Stimulated activated CD4-positive, alpha-beta T cell treated with anti-CD3 and anti-CD28 coated beads, TNF-alpha, amount 100 ng/mL, for 4 hours (primary cell): Measurements from ENCODE around the gene MINDY2.

Experiments used
- DNase-seq, 3 experiments: peaks; one replicate each; pipeline ENCODE4 v3.0.0-alpha.2; 2020; ENCODE audit warnings: low read depth in 3 of 3

MINDY2 gene, protein sequence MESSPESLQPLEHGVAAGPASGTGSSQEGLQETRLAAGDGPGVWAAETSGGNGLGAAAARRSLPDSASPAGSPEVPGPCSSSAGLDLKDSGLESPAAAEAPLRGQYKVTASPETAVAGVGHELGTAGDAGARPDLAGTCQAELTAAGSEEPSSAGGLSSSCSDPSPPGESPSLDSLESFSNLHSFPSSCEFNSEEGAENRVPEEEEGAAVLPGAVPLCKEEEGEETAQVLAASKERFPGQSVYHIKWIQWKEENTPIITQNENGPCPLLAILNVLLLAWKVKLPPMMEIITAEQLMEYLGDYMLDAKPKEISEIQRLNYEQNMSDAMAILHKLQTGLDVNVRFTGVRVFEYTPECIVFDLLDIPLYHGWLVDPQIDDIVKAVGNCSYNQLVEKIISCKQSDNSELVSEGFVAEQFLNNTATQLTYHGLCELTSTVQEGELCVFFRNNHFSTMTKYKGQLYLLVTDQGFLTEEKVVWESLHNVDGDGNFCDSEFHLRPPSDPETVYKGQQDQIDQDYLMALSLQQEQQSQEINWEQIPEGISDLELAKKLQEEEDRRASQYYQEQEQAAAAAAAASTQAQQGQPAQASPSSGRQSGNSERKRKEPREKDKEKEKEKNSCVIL

DNA sequence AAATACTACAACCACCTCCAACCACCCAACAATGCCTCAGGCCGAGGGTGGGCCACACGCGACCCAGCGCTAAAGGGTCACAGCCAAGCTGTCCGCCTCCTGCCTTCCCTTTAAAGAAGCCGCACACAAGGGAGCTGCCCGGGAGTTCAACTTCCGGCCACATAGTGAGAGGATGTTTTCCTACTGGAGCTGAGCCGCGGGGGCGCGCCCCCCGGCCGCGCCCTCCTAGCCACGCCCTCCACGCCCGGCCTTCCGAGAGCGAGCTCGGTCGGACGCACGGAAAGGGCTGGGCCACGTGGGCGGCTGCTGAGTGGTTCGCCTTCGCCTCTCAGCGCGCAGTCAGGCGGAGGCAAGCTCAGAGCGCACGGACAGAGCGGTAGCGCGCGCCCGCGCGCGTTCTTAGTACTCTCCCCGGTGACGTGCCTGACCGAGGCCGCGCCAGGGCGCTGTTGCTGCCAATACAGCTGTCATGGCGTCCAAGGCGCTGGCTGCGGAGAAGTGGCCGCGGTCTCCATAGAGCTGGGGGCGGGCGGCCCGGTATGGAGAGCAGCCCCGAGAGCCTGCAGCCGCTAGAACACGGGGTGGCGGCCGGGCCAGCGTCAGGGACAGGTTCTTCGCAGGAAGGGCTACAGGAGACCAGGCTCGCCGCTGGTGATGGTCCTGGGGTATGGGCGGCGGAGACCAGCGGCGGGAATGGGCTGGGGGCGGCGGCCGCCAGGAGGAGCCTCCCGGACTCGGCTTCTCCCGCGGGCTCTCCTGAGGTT, at the start of gene MINDY2:
Gene MINDY2 (plus strand): TSS at position 446 of the 764 bp plus-strand sequence. CDS start 94 bp downstream, at position 540.
- peak; percentile 85 to 87 (median 86) for DNase-seq

DNA sequence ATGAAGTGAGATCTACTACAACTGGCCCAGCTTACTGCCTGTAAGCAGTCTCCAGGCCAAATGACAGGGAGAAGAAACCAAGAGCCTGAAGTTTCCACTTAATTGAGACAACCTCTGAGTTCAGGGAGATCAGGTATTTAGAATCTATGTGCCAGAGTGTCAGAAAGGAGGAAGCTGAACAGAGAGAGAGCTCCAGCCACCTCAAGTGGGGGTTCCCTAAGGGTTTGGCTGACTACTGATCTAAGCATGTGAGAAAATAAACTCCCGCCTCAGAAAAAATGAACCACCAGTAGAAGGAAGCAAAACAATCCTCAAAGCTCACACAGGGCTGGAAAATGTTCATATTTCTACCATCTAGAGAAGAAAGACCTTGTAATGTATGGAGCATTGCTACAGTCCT, 46.6 kb upstream of the MINDY2 start:
- no peak for DNase-seq

DNA sequence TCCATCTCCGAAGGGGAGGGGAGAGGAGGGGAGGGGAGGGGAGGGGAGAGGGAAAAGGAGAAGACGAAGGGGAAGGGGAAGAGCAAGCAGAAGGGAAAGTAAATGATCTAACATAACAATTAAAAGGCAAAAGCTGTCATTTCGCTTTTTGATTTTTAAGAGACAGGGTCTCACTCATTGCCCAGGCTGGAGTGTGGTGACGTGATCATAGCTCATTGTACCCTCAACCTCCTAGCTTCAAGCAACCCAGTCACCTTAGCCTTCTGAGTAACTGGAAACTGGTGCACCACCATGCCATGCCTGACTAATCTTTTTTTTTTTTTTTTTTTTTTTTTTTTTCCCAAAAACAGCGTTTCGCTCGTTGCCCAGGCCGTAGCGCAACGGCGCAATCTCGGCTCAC, 44.2 kb upstream of the MINDY2 start:
- DNase-seq = no peak

DNA sequence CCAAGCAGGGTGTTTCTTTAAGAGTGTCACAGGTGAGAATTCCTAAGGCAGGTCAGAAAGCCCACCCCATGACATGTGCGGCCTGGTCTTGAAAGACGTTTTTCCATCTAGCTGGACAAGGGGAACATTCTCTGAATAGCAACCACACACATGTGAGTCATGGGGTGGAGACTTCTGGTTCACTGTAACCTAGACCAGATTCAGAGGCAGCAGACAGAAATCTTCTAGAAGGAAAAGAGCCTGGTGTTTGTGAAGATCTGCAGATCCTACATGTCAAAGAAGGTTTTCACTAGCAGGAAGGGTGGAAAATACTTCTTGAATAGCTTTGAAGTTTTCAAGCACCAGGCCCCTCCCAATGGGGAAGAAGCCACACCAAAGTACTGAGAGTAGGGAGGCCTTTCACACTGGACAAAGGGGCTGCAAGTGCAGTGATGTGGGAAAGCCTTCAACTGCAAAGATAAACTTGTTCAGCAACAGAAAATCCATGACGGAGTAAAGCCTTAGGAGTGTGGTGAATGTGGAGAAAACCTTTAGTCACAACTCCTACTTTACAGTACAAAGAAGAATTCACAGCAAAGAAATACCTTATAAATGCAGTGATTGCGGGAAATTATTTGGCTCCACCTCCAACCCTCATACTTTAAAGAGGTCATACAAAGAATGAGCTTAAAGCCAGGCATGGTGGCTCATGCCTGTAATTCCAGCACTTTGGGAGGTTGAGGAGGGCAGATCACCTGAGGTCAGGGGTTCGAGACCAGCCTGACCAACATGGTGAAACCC, 39.2 kb upstream of the MINDY2 start:
- no peak for DNase-seq

DNA sequence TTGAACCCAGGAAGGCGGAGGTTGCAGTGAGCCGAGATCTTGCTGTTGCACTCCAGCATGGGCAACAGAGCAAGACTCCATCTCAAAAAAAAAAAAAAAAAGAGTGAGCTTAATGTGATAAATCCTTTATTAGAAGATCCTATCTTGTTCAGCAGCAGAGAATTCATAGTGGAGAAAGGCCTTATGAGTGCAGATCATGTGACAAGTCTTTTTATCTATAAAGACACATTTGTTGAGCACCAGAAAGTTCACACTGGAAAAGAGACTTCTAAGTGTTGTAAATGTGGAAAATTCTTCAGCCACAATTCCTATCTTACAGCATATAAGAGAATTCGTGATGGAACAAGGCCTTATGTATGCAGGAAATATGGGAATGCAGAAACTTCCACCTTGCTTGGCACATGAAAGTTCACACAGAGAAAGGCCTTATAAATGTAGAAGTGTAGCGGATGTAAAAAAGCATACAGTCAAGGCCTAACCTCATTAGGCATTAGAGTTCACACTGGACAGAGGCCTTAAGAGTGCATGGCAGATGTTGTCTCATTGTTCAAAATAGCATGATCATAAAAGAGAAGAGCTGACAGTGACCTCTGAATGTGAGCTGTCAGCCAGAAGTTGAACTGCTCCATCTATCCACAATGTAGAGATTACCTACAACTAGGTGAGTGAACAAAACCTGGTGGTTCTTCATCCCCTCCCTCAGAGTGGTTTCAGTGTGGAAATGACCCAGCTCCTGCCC, 38.3 kb upstream of the MINDY2 start:
- no peak for DNase-seq

DNA sequence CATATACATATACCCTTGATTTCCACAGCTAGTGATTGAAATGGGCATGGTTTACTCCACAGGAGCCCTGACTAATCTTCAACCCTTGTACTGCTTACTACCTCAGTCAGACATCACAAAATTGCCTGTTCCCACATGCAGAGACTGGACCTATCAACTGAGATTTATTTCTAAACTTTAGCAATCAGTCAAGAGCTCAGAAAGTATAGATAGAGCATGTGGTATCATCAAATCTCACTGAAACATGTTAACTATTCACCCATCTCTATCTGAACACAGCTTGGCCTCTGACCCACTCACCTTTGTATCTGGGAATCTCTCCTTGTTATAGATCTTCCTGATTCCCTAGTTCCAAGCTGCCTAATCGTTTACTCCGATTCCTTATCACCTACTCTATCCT, 36.2 kb upstream of the MINDY2 start:
- DNase-seq = no peak

DNA sequence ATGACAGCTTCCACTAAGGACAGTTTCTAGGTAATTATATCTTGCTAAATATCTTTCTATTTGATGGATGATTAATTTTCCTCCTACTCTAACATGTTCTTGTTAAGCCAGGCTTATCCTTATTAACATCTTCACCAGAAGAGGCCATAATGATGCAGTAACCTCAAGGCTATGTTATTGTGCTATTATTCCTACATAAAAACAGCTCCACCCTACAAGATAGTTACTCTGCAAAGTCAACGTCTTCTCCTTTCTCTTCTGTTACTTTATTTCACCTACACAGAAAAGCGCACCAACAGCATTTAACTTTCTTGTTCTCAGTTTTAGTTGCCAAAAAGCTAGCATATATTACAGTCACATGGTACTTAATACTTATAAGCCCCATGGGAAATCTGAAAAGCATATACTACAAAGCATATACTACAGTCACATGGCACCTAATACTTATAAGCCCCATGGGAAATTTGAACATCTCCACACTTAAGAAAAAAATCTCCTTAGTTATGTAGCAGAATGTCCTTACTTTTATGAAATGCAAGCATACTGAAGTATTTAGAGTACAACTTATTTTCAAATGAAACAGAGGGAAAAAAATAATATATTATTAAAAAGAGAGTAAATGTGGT, 35.0 kb upstream of the MINDY2 start:
- DNase-seq = no peak

DNA sequence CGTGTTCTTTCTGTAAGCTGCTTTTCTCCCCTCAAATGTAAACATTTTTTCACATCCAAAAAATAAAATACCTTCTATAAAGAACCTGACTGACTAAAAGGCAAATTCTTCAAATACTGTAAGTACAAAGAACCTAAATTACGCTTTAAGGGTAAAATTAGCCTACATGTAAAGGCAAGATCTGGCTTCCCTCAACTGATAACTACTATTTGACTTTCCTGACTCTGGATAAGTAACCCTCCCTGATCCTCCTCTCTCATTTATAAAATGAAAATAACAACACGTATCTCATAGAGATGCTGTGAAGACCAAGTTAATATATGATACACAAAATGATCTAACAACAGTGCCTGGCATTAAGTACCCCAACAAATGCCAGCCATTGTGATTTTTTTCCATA, 33.8 kb upstream of the MINDY2 start:
- no peak for DNase-seq

DNA sequence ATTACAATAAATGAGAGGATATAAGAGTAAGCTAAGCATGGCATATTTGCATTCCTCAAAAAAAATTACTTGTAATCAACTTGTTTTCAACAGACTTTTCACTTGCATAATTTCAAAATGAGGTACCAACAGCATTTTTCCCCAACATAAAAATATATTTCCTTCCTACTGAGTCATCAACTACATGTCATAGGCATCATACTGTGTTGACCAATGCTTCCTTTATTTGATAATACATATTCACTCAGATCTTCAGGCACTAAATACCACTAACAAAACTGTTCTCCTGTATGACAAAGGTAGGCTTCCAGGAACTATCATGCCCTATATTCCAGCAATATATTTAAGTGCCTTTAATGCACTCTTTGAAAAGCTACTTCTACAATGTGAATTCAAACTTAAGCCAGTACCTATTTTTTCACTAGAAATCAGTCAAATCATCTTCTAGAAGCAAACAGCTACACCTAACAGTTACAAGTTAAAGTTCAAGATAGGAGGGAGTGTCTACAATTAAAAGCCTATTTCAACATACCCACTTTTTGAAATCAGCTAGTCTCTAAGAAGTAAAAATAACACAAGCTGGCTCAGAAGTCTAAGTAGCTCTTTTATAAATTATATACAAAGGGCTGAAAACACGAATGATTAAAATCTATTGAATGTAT, 32.9 kb upstream of the MINDY2 start:
- DNase-seq = no peak

DNA sequence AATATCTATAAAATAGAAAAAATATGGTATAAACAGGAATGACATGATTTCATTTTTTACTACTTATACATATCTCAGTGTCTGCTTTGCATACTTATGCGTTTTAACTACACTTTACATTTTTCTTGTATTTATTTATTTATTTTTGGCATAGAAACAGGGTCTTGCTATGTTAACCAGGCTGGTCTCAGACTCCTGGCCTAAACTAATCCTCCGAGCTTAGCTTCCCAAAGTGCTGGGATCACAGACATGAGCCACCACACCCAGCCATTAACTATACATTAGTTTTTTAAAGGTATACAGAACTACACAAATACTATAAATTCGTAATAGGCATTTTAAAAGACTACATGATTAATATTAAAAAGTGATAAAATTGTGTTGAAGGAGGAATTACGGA, 30.7 kb upstream of the MINDY2 start:
- no peak for DNase-seq

DNA sequence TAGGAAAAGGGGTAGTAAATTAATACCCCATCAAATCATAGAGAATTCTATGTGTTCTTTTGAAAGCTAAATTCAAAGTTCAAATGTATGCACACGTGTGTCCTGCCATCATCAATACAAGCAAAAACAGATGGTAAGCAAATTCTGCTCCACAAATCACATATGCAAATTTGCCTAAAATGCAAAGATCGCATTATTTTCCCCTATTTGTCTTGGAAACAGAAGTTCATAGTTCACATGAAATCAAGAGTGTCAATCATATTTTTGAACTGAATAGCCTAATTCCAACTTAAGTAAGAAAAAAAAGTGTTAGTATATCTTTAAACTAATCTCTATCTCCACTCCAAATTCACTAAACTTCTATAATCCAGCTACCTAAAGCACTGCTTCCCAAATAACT, 30.1 kb upstream of the MINDY2 start:
- no peak for DNase-seq

DNA sequence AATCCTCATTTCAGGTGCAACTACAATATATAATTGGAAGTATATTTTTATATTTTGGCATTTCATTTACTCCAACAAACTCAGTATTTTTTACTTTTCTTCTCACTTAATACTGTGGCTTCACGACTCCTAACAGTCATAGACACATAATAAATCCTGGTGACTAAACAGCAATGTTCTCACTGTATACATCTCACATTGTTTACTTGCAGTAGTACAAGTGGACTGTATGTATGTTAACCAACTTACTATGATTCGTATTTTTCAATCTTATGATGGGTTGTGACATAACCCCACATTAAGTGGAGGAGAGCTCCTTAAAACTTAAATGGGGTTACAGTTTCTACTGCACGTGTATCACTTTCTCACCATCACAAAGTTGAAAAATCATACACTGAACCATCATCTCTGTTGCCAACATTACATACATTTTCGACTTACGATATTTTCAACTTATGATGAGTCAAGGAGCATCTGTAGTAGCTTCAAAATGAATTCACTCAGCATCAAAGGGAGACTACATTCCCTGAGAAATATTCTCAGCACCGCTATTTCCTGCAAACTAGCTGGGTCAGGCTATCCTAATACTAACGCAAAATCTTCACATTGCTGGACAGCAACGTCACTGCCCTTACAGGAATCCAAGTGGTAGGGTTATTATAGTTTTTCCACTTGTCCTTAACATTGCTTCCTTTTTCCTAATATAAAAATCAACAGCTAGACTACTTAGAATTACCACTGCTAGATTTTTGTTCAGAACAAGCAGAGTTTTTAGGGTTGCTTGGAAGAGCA, 28.9 kb upstream of the MINDY2 start:
- no peak for DNase-seq

DNA sequence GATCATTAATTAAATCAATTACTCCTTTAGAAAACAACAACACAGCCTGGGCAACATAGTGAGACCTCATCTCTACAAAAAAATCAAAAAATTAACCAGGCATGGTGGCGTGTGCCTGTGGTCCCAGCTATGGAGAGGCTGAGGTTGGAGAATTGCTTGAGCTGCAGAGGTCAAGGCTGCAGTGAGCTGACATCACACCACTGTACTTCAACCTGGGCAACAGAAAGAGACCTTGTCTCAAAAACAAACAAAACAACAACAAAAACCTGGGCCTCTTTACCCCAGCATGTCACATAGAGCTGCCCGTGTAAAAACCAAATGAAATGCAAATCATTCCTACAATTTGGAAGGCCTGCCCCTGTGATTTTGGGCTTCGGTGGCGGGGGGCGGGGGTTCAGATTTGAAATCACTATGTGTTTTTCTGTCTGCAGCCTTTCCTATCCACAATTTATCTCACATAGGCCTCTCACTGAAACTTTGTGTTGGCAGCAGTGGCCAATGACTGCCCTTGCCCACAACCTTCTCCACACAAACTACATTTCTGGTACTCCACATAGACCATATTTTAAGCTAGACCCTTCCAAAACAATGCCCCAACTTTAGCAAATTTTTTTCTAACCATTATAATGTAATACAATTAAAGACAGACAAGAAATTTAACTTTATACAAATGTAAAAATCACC, 28.1 kb upstream of the MINDY2 start:
- DNase-seq = no peak

DNA sequence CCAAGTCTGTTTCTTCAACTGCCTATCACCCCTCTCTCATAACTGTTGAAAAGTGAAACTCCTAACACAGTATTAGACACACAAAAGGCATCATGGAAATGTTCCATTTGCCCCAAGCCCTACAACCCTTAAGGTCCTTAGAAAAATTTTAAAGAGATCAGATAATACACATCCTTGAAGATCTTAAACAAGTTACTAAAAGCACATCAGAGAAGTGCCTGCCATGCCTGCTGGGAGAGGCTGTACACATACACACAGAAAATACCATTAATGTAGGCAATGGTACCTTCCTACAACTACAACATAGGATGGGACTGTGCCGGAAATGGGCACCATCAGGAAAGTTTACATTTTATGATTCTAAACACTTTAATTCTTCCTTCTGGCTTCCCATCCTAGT, 24.9 kb upstream of the MINDY2 start:
- no peak for DNase-seq

DNA sequence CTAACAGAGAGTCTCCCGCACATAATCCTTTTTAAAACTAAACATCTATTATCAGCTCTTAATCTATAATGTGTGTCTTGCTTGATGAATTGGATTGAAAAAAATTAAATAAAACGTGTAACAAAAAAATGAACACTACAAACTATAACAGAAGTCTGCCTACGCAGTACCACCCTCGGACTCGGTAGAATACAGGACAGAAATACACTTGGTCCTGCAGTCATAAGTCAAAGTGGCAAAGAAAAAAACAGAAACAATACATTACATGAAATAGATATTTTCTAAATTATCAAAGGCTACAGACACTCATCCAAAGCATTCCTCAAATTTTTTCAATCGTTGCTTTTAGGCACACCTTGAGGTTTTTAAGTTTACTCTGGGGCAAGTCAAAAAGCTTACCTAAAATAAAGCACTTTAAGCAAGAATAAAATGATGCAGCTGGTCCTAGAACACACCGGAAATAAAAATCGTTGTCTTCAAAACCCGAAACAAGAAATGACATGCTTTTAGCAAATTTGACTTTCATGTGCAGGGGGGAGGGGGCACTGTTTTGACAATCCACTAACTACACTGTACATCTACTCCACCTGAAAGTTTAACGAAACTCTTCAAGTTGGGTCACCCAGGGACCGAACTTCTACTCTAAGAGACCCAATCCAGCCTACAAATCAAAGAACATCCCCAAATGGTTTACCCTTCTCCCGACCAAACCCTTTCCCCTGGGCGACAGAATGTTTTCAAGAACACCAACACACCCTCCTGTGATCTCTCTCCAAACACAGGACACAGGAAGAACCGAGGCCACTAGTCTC, 22.9 kb upstream of the MINDY2 start:
- DNase-seq = no peak

DNA sequence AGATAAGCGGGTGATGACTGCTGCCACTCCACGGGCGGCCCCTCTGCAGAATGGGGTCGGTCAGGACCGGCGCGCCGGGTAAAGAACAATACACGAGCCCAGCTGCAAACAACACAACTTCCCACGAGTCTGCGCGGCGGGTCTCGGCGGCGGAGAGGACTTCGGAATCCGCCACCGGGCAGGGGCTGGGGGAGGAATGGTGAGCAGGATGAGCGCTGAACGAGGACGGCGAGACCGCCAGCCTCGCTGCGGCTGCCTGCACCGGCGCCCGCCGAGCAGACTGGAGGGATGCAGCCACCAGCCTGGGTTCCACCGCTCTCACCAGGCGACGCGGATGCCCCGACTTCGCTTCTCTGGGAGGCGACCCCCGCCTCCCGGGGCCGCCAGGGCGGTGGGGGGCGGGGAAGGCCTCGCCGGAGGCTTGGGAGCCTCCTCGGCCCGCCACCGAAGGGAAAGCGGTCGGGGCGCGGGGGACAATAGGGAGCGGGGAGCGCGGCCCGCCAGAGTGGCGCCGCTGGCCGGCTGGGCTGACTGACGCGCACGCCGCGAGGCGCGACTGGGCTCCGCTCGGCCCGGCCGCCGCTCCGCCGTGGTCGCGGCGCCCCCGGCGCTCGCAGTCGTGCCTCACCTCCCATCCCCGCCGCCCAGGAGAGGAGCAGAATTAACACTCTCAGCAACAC, 22.1 kb upstream of the MINDY2 start:
- no peak for DNase-seq
